Measurements from ENCODE around the gene SPRYD3.

The SPRYD3 gene

GRCh38 chr12:53077030-53077429 is 2.2 kb downstream of the SPRYD3 start:
- no peak for DNase-seq

- no peak for DNase-seq
Observed at GRCh38 chr12:53076461-53076860, 2.7 kb downstream of the SPRYD3 start.

GRCh38 chr12:53074999-53075370 is 4.2 kb downstream of the SPRYD3 start:
- DNase-seq = no peak

- DNase-seq = no peak
Observed at GRCh38 chr12:53074283-53074998, 4.7 kb downstream of the SPRYD3 start.

GRCh38 chr12:53073881-53074280 is 5.3 kb downstream of the SPRYD3 start:
- no peak for DNase-seq

- no peak for DNase-seq
Observed at GRCh38 chr12:53071591-53072551, 7.3 kb downstream of the SPRYD3 start.

GRCh38 chr12:53070877-53071492 is 8.2 kb downstream of the SPRYD3 start:
- no peak for DNase-seq

GRCh38 chr12:53069621-53070410 is 9.4 kb downstream of the SPRYD3 start:
- DNase-seq = no peak

GRCh38 chr12:53068811-53069585 is 10.2 kb downstream of the SPRYD3 start:
- DNase-seq = no peak

- DNase-seq = no peak
Observed at GRCh38 chr12:53067993-53068770, 11.0 kb downstream of the SPRYD3 start.

GRCh38 chr12:53067074-53067992 is 11.9 kb downstream of the SPRYD3 start:
- no peak for DNase-seq

- DNase-seq = peak; percentile 53
Observed at GRCh38 chr12:53065975-53066931, 12.9 kb downstream of the SPRYD3 start.

- DNase-seq = no peak
Observed at GRCh38 chr12:53065470-53065869, 13.7 kb downstream of the SPRYD3 start.

GRCh38 chr12:53064613-53065436 is 14.4 kb downstream of the SPRYD3 start:
- DNase-seq = no peak

- DNase-seq = no peak
Observed at GRCh38 chr12:53063708-53064612, 15.2 kb downstream of the SPRYD3 start.

- DNase-seq = no peak
Observed at GRCh38 chr12:53062977-53063707, 16.0 kb downstream of the SPRYD3 start.
